HEK293T (cell line): Measurements from ENCODE around the gene MYO15B.

ENCODE experiments used
- CTCF ChIA-PET: fragments of 350-600 bp; formaldehyde crosslinking; extraction: SDS; loops from one replicate; lab custom pipeline; 2021; ENCODE audit warnings: antibody characterized with exemption, inconsistent platforms; lab: Yijun Ruan, JAX
- POLR2A ChIA-PET: fragments of 350-600 bp; formaldehyde crosslinking; extraction: SDS; loops from one replicate; lab custom pipeline; 2020; ENCODE audit warnings: antibody characterized with exemption, inconsistent platforms; lab: Yijun Ruan, JAX
- DNase-seq: peaks from one replicate; pipeline ENCODE4 v3.0.0; 2012; ENCODE audit warnings: mixed read lengths; ENCODE audit errors: extremely low spot score
- ARNT ChIP-seq: fragments of 450-650 bp; IDR thresholded peaks from 2 replicates; pipeline ENCODE4 v1.6.1; 2017; ENCODE audit warnings: mild to moderate bottlenecking
- BHLHE40 ChIP-seq: fragments of 450-650 bp; IDR thresholded peaks from 2 replicates; pipeline ENCODE4 v1.6.1; 2016; ENCODE audit warnings: mild to moderate bottlenecking, moderate library complexity, borderline replicate concordance
- CTBP1 ChIP-seq: fragments of 450-650 bp; IDR thresholded peaks from 2 replicates; pipeline ENCODE4 v1.6.1; 2016; ENCODE audit warnings: borderline replicate concordance
- ELF4 ChIP-seq: fragments of 450-650 bp; IDR thresholded peaks from 2 replicates; pipeline ENCODE4 v1.6.1; 2017; ENCODE audit warnings: antibody characterized with exemption
- FOXA1 ChIP-seq: fragments of 450-650 bp; IDR thresholded peaks from 2 replicates; pipeline ENCODE4 v1.6.1; 2016; ENCODE audit warnings: mild to moderate bottlenecking
- FOXK2 ChIP-seq: fragments of 450-650 bp; IDR thresholded peaks from 2 replicates; pipeline ENCODE4 v1.6.1; 2016; ENCODE audit warnings: mild to moderate bottlenecking
- FOXM1 ChIP-seq: fragments of 450-650 bp; IDR thresholded peaks from 2 replicates; pipeline ENCODE4 v1.6.1; 2017; ENCODE audit warnings: mild to moderate bottlenecking, borderline replicate concordance
- HDGF ChIP-seq: fragments of 450-650 bp; IDR thresholded peaks from 2 replicates; pipeline ENCODE4 v1.6.1; 2017; ENCODE audit warnings: antibody characterized with exemption, borderline replicate concordance
- L3MBTL2 ChIP-seq: fragments of 450-650 bp; conservative IDR thresholded peaks from 2 replicates; pipeline ENCODE4 v1.6.1; 2016; ENCODE audit warnings: mild to moderate bottlenecking
- LEF1 ChIP-seq: fragments of 450-650 bp; IDR thresholded peaks from 2 replicates; pipeline ENCODE4 v1.6.1; 2017; ENCODE audit warnings: mild to moderate bottlenecking, borderline replicate concordance
- NFRKB ChIP-seq: fragments of 450-650 bp; IDR thresholded peaks from 2 replicates; pipeline ENCODE4 v1.6.1; 2016; ENCODE audit warnings: mild to moderate bottlenecking, moderate library complexity
- SP1 ChIP-seq: fragments of 450-650 bp; IDR thresholded peaks from 2 replicates; pipeline ENCODE4 v1.6.1; 2017
- SUZ12 ChIP-seq: fragments of 450-650 bp; IDR thresholded peaks from 2 replicates; pipeline ENCODE4 v1.6.1; 2016; ENCODE audit warnings: mild to moderate bottlenecking
- TARDBP ChIP-seq: fragments of 450-650 bp; IDR thresholded peaks from 2 replicates; pipeline ENCODE4 v1.6.1; 2016
- ZNF384 ChIP-seq: fragments of 450-650 bp; IDR thresholded peaks from 2 replicates; pipeline ENCODE4 v1.6.1; 2016
- TF ChIP-seq, protein P1 (sequence below): fragments of 450-650 bp; IDR thresholded peaks from 2 replicates; pipeline ENCODE4 v1.6.1; 2016

The MYO15B gene

GRCh38 chr17:75638893-75639292 lies 51.3 kb downstream of the MYO15B start:
- DNase-seq: no peak
- POLR2A ChIA-PET: no interaction called here
- TF ChIP-seq FOXA1: no peak
- TF ChIP-seq TARDBP: no peak
- no peak for TF ChIP-seq LEF1
- no peak for TF ChIP-seq FOXM1
- TF ChIP-seq ZNF384: no peak
- no peak for TF ChIP-seq BHLHE40
- no peak for TF ChIP-seq HDGF
- no peak for TF ChIP-seq ELF4
- TF ChIP-seq SP1: no peak

GRCh38 chr17:75639327-75639726 lies 51.7 kb downstream of the MYO15B start:
- ChIA-PET POLR2A (no interaction called here), CTCF (no interaction called here)
- no peak for DNase-seq
- TF ChIP-seq LEF1 (no peak), BHLHE40 (no peak)

More at GRCh38 chr17:75638893-75639292, 51.3 kb downstream of the MYO15B start:
- CTCF ChIA-PET: interaction anchor here (0.6 to 1.4 kb wide), 2 partner anchors 109 to 131 kb away, joined by 4 to 5 read pairs; no protein-coding TSS in a partner anchor

GRCh38 chr17:75639771-75640555 lies 52.4 kb downstream of the MYO15B start:
- POLR2A ChIA-PET: no interaction called here
- TF ChIP-seq HDGF (no peak), LEF1 (no peak), BHLHE40 (no peak), FOXM1 (no peak)
- CTCF ChIA-PET: interaction anchor here (10.4 kb wide), 1 partner anchor 6 kb away, joined by 69 read pairs; the partner anchor contains the start of gene SMIM5
- DNase-seq: no peak

DNA sequence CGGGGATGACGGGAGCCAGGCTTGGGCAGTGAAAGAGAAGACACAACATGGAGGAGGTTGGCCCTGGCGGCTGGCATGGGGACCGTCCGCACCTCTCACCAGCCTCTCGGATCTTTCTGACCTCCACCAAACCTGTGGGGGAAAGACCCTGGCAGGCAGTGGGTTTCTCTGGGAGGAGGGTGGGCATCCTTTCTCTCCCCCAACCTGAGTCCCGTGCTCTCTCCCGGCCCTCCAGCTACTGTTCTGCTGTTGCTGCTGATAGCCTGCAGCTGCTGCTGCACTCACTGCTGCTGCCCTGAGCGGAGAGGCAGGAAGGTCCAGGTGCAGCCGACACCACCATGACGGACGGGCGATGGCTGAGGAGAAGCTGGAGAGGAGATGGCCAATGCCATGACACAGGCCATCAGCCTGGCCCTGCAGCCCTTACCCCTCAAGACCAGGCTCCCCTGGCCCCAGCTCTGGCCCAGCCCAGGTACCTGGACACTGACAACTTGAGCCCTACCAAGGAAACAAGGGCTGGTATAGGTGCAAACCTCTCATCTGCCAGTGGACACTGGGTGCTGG lies 53.0 kb downstream of the MYO15B start:
- no peak for DNase-seq
- CTCF ChIA-PET: interaction anchor here (0.9 to 10.4 kb wide), 2 partner anchors 7 to 39 kb away, joined by 3 to 69 read pairs; partner anchors contain the start of gene SMIM5
- no peak for TF ChIP-seq TARDBP
- no peak for TF ChIP-seq BHLHE40
- POLR2A ChIA-PET: interaction anchor here (0.8 to 1.2 kb wide), 2 partner anchors 13 to 25 kb away, joined by 3 to 4 read pairs; no protein-coding TSS in a partner anchor

DNA sequence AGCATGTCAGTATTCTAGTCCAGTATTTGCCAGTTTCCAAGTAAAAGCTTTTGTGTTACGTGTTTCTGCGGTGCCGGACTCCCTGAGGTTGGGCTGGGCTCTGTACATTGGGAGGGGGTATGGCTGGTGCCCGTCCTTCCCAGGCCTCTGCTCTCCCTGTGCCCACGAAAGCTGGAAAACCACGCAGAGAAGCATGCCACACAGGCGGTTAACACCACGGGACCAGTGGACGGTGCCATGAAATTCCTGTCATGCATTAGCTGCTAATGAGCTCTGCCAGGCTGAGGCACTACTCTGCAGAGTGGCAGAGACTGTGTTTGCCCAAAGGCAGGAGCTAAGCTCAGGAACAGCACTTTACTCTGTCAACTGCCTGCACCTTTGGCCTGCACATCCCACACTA lies 53.7 kb downstream of the MYO15B start:
- POLR2A ChIA-PET: interaction anchor here (0.8 to 1.2 kb wide), 2 partner anchors 12 to 24 kb away, joined by 3 to 4 read pairs; no protein-coding TSS in a partner anchor
- no peak for DNase-seq
- CTCF ChIA-PET: interaction anchor here (0.6 to 10.4 kb wide), 3 partner anchors 8 to 105 kb away, joined by 3 to 69 read pairs (median 4); partner anchors contain the start of gene SMIM5
- TF ChIP-seq NFRKB (no peak), LEF1 (no peak), ARNT (no peak), SUZ12 (no peak), BHLHE40 (no peak), FOXK2 (no peak), L3MBTL2 (no peak), FOXM1 (no peak)

DNA sequence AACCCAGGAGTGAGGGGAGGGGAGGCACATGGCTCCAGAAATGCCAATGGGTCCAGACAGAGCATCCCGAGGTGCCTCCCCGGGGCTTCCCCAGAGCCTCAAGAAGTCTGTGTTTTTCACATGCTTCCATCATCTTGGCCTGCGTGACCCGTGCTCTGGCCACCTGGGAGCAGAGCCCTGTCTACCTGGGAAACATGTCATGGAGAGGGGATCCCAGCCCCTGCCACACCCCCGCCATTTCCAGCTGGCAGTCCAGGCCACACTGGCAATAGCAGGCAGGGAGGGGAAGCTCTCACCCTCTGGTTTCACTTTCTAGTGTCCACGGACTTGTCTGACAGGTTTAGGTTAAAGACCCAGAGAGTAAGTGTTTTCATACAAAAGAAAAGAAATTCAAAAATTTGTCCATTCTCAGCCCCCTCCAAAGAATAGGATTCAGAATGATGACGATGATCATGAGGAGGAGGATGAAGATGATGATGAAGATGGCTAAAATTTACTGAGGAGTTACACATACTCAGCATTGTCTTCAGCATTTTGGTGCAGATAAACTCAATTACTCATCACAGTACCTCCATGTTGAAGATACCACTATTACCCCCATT lies 54.7 kb downstream of the MYO15B start:
- no peak for DNase-seq
- ChIA-PET CTCF (interaction anchor here (10.4 kb wide), 1 partner anchor 9 kb away, joined by 69 read pairs; the partner anchor contains the start of gene SMIM5), POLR2A (no interaction called here)
- TF ChIP-seq CTBP1 (no peak), L3MBTL2 (no peak), LEF1 (no peak), ELF4 (no peak), HDGF (no peak), FOXK2 (no peak), FOXA1 (no peak), BHLHE40 (no peak), SP1 (no peak), ZNF384 (no peak), FOXM1 (no peak)

GRCh38 chr17:75642784-75643642 lies 55.4 kb downstream of the MYO15B start:
- ChIA-PET CTCF (interaction anchor here (10.4 kb wide), 1 partner anchor 9 kb away, joined by 69 read pairs; the partner anchor contains the start of gene SMIM5), POLR2A (no interaction called here)
- TF ChIP-seq NFRKB (no peak), SP1 (no peak), HDGF (no peak), TARDBP (no peak), FOXM1 (no peak), FOXK2 (no peak), BHLHE40 (no peak), LEF1 (no peak), L3MBTL2 (no peak), ARNT (no peak), CTBP1 (no peak), SUZ12 (no peak), ZNF384 (no peak), FOXA1 (no peak), ELF4 (no peak)
- TF ChIP-seq, protein P1, sequence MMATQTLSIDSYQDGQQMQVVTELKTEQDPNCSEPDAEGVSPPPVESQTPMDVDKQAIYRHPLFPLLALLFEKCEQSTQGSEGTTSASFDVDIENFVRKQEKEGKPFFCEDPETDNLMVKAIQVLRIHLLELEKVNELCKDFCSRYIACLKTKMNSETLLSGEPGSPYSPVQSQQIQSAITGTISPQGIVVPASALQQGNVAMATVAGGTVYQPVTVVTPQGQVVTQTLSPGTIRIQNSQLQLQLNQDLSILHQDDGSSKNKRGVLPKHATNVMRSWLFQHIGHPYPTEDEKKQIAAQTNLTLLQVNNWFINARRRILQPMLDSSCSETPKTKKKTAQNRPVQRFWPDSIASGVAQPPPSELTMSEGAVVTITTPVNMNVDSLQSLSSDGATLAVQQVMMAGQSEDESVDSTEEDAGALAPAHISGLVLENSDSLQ: no peak
- no peak for DNase-seq
